GM12892 (cell line): Measurements from ENCODE around the gene PANK4.

Experiments
- POLR2A ChIP-seq: IDR thresholded peaks from 2 replicates; pipeline ENCODE4 v1.6.1; 2011; ENCODE audit warnings: low read depth, low read length, control low read depth
- POLR2AphosphoS5 ChIP-seq: IDR thresholded peaks from 2 replicates; pipeline ENCODE4 v1.6.1; 2011; ENCODE audit warnings: low read depth, low read length, control low read depth
- TAF1 ChIP-seq: IDR thresholded peaks from 2 replicates; pipeline ENCODE4 v1.6.1; 2011; ENCODE audit warnings: low read depth, mild to moderate bottlenecking, control low read depth, low read length, borderline replicate concordance

DNA sequence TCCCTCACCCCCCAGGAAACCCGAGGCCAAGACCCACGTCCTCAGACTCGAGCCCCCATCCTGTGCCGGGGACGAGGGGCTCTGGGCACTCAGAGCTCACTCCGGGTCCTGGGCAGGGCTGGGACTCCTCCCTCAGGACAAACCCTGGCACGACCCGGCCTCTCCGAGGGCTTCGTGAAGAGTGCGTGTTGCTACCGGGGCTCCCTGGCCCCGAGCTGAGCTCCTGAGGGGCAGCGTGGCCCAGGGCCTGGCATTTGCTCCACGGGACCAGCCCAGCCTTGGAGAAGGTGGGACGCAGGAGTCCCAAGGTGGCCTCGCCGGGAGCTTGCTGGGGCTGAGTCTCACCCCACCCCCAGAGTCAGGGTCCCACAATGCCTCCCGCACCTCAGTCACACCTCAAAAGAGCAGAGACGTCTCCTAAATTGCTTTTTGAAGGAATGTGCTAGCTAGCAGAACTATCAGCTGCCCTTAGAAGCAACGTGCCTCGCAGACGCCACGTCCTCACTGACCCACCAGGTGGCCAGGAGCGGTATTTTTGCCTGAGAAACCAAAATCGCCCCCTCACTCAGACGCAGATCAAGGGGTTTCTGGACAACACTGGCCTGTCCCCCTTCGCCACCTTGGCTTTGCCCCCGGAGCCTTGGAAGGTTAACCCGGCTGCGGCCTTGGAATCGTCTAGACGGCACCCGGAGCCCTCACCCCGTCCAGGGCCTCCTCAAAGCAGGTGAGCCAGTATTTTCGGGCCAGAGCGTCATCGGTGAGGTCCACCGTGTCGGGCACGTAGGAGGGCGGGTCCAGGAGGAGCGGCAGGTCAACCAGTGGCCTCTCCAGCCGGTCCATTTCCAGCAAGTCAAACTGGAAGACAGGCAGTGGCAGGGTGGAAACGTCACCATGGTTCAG lies 11.3 kb downstream of the PANK4 start:
- TF ChIP-seq POLR2AphosphoS5 (no peak), TAF1 (no peak), POLR2A (no peak)
